Measurements from ENCODE around the gene SUSD4. TPM values are rescaled to one million over a fixed set of nuclear protein-coding genes. Genes with fewer than 3 reads are reported as not detected.

The SUSD4 gene
- total RNA-seq, 1 experiment from 2014 or later: 31.4 TPM

DNA sequence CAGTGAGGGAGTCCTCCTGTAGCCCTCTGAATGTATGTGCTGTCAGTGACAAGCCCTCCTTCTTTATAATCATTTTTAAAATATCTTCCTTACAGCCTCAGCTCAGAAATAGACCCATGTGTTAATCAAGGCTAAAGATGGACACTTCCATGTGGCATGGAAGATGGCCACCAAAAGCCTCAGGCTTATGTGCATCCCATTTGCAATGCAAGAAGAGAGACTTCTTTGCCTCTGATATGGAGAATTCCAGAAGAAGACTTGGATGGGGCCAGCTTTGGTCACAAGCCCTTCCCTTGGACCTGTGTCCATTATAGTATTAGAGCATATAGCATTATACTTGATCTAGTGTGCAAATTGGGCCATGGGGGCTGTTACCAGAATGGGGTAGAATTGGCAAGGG, 47.7 kb upstream of the SUSD4 start:
- no peaks in the 10 kb centered on the region for H3K36me3 ChIP-seq (ENCODE audit: control insufficient read depth, insufficient read depth, low read length)
- no peaks in the 10 kb centered on the region for H3K9me3 ChIP-seq
- intact Hi-C loops (cut with micrococcal nuclease; ENCODE audit: unreplicated experiment): no loop called here
- no peak for DNase-seq
- Mint-ChIP-seq H3K4me1 (ENCODE audit: low read depth, unreplicated experiment) (no peaks in the 10 kb centered on the region), H3K36me3 (ENCODE audit: insufficient read depth, unreplicated experiment) (no peaks in the 10 kb centered on the region), H3K4me3 (ENCODE audit: unreplicated experiment) (no peak overlapping the region), H3K9me3 (ENCODE audit: unreplicated experiment) (no peaks in the 10 kb centered on the region), H3K27me3 (ENCODE audit: insufficient read depth, unreplicated experiment) (no peaks in the 10 kb centered on the region), H3K27ac (ENCODE audit: unreplicated experiment) (no peak overlapping the region)
- H3K4me3 ChIP-seq (ENCODE audit: low read depth, low read length): no peak overlapping the region
- ChIA-PET CTCF (no interaction called here), POLR2A (no interaction called here)
- H3K4me1 ChIP-seq: peaks cover 9% of the 10 kb centered on the region; the same call in 1 of the 2 replicates
- no peaks in the 10 kb centered on the region for H3K27me3 ChIP-seq (replicated peaks; ENCODE audit: control insufficient read depth, insufficient read depth, low read length)
- TF ChIP-seq, protein P1, sequence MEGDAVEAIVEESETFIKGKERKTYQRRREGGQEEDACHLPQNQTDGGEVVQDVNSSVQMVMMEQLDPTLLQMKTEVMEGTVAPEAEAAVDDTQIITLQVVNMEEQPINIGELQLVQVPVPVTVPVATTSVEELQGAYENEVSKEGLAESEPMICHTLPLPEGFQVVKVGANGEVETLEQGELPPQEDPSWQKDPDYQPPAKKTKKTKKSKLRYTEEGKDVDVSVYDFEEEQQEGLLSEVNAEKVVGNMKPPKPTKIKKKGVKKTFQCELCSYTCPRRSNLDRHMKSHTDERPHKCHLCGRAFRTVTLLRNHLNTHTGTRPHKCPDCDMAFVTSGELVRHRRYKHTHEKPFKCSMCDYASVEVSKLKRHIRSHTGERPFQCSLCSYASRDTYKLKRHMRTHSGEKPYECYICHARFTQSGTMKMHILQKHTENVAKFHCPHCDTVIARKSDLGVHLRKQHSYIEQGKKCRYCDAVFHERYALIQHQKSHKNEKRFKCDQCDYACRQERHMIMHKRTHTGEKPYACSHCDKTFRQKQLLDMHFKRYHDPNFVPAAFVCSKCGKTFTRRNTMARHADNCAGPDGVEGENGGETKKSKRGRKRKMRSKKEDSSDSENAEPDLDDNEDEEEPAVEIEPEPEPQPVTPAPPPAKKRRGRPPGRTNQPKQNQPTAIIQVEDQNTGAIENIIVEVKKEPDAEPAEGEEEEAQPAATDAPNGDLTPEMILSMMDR (IDR thresholded peaks at IDR 0.05; ENCODE audit: insufficient read depth in 1 of 2, low read depth in 1 of 2, low read length in 1 of 2, severe bottlenecking in 1 of 2, unreplicated experiment in 1 of 2): no peak
- no TSS peak for BruUV-seq (replicated peaks)

DNA sequence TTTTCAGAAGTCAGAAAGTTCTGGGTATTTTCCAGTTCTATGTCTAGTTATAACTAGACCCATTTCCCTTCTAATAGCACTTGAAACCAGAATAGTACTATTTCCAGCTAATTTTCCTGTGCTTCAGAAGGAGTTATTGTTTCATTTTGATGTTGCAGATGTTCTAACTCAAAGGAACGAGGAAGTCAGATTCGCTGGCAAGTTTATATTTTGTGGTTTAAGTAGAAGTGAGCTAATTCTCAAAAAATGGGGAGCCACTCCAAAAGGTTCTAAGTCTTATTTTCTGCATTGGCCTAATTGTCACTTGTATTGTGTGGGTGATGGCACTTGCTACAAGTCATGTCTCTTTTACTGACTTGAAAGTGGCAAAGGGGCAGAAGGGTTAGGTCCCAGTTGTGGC, 47.3 kb upstream of the SUSD4 start:
- no peaks in the 10 kb centered on the region for H3K27me3 Mint-ChIP-seq (ENCODE audit: insufficient read depth, unreplicated experiment)
- Histone ChIP-seq H3K4me1 (peaks cover 5% of the 10 kb centered on the region; the same call in 1 of the 2 replicates), H3K27me3 (replicated peaks; ENCODE audit: control insufficient read depth, insufficient read depth, low read length) (no peaks in the 10 kb centered on the region), H3K36me3 (ENCODE audit: control insufficient read depth, insufficient read depth, low read length) (no peaks in the 10 kb centered on the region), H3K4me3 (ENCODE audit: low read depth, low read length) (no peak overlapping the region), H3K9me3 (no peaks in the 10 kb centered on the region)
- intact Hi-C loops (cut with micrococcal nuclease; ENCODE audit: unreplicated experiment): no loop called here
- CTCF ChIA-PET: no interaction called here
- no peaks in the 10 kb centered on the region for H3K4me1 Mint-ChIP-seq (ENCODE audit: low read depth, unreplicated experiment)
- no peaks in the 10 kb centered on the region for H3K36me3 Mint-ChIP-seq (ENCODE audit: insufficient read depth, unreplicated experiment)
- no TSS peak for BruUV-seq (replicated peaks)
- no peak overlapping the region for H3K4me3 Mint-ChIP-seq (ENCODE audit: unreplicated experiment)
- TF ChIP-seq, protein P1 (IDR thresholded peaks at IDR 0.05; ENCODE audit: insufficient read depth in 1 of 2, low read depth in 1 of 2, low read length in 1 of 2, severe bottlenecking in 1 of 2, unreplicated experiment in 1 of 2): no peak
- POLR2A ChIA-PET: no interaction called here
- H3K27ac Mint-ChIP-seq (ENCODE audit: unreplicated experiment): no peak overlapping the region
- no peak for DNase-seq
- H3K9me3 Mint-ChIP-seq (ENCODE audit: unreplicated experiment): no peaks in the 10 kb centered on the region

DNA sequence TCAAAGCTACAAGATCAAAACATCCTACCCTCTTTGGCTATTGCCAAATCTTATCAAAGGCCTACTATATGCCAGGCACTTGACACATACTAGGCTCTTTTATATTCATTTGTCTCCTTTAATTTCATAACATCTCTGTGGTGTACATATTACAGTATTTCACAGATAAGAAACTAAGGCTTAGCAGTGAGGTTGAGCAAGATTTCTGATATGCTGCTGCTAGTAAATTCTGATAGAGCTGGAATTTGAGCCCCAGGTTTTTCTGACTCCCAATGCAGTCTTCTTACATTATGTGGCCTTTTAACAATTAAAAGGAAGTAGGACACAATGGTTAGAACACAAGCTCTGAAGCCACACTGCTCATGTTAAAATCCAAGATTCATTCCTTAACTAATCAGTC, 46.1 kb upstream of the SUSD4 start:
- H3K27me3 ChIP-seq (replicated peaks; ENCODE audit: control insufficient read depth, insufficient read depth, low read length): no peaks in the 10 kb centered on the region
- Mint-ChIP-seq H3K27me3 (ENCODE audit: insufficient read depth, unreplicated experiment) (no peaks in the 10 kb centered on the region), H3K4me1 (ENCODE audit: low read depth, unreplicated experiment) (no peaks in the 10 kb centered on the region), H3K27ac (ENCODE audit: unreplicated experiment) (no peak overlapping the region), H3K36me3 (ENCODE audit: insufficient read depth, unreplicated experiment) (no peaks in the 10 kb centered on the region), H3K9me3 (ENCODE audit: unreplicated experiment) (no peaks in the 10 kb centered on the region), H3K4me3 (ENCODE audit: unreplicated experiment) (no peak overlapping the region)
- TF ChIP-seq, protein P1 (IDR thresholded peaks at IDR 0.05; ENCODE audit: insufficient read depth in 1 of 2, low read depth in 1 of 2, low read length in 1 of 2, severe bottlenecking in 1 of 2, unreplicated experiment in 1 of 2): no peak
- intact Hi-C loops (cut with micrococcal nuclease; ENCODE audit: unreplicated experiment): no loop called here
- no peaks in the 10 kb centered on the region for H3K9me3 ChIP-seq
- DNase-seq: no peak
- BruUV-seq (replicated peaks): no TSS peak
- no peak overlapping the region for H3K4me3 ChIP-seq (ENCODE audit: low read depth, low read length)
- ChIA-PET CTCF (no interaction called here), POLR2A (no interaction called here)
- H3K36me3 ChIP-seq (ENCODE audit: control insufficient read depth, insufficient read depth, low read length): no peaks in the 10 kb centered on the region
- peaks cover 4% of the 10 kb centered on the region; the same call in 1 of the 2 replicates for H3K4me1 ChIP-seq

All from Caco-2 (cell line).